HG03442 (cell line): ENCODE data around the gene AGAP2.

Source experiments
- ATAC-seq: cut with Tn5 transposase; IDR thresholded peaks from one replicate; pipeline ENCODE4 v1.9.1; 2021; ENCODE audit warnings: mild to moderate bottlenecking, moderate library complexity; ENCODE audit not compliant: unreplicated experiment

Gene AGAP2

GRCh38 chr12:57754411-57755193, 16.1 kb upstream of the AGAP2 start, which contains the start of gene MARCHF9:
TSS of gene MARCHF9 (plus strand) at chr12:57755103. CDS start at chr12:57755529, 426 bp downstream.
- ATAC-seq, result peak; percentile 34

- ATAC-seq, result no peak
Measured at GRCh38 chr12:57753756-57754337, 15.3 kb upstream of the AGAP2 start.

GRCh38 chr12:57752668-57753000, 14.1 kb upstream of the AGAP2 start:
- ATAC-seq, result no peak

- peak; percentile 63 for ATAC-seq
Measured at GRCh38 chr12:57751788-57752667, 13.5 kb upstream of the AGAP2 start, which contains the start of gene CDK4. TSS of gene CDK4 (minus strand) at chr12:57752310. CDS start at chr12:57751717, 593 bp downstream.

- no peak for ATAC-seq
Measured at GRCh38 chr12:57751432-57751787, 12.9 kb upstream of the AGAP2 start.

- no peak for ATAC-seq
Measured at GRCh38 chr12:57750561-57751431, 12.3 kb upstream of the AGAP2 start.

- no peak for ATAC-seq
Measured at GRCh38 chr12:57749061-57749460, 10.5 kb upstream of the AGAP2 start.

GRCh38 chr12:57746025-57746424, 7.5 kb upstream of the AGAP2 start:
- no peak for ATAC-seq

- no peak for ATAC-seq
Measured at GRCh38 chr12:57745485-57745881, 6.9 kb upstream of the AGAP2 start.

- ATAC-seq, result peak; percentile 80
Measured at GRCh38 chr12:57744777-57745484, 6.4 kb upstream of the AGAP2 start, which contains the start of gene TSPAN31. TSS of gene TSPAN31 (plus strand) at chr12:57745039. CDS start at chr12:57745155, 116 bp downstream.

- ATAC-seq, result peak; percentile 27
Measured at GRCh38 chr12:57744194-57744776, 5.7 kb upstream of the AGAP2 start.

- ATAC-seq, result no peak
Measured at GRCh38 chr12:57743769-57744168, 5.2 kb upstream of the AGAP2 start.

- ATAC-seq, result peak; percentile 54
Measured at GRCh38 chr12:57741844-57742738, 3.5 kb upstream of the AGAP2 start.

GRCh38 chr12:57741413-57741789, 2.9 kb upstream of the AGAP2 start:
- ATAC-seq, result no peak

- peak; percentile 47 for ATAC-seq
Measured at GRCh38 chr12:57740656-57741412, 2.3 kb upstream of the AGAP2 start.

- no peak for ATAC-seq
Measured at GRCh38 chr12:57739914-57740538, 1.5 kb upstream of the AGAP2 start.

- ATAC-seq, result no peak
Measured at GRCh38 chr12:57739387-57739786, 845 bp upstream of the AGAP2 start.
